NCI-H524 (cell line): Measurements from ENCODE around the gene OXA1L.
"Not testable (repeated sequence)": the region's sequence is repeated elsewhere in the genome, so short reads cannot be mapped to it uniquely, and the experiment has no call there.

ENCODE experiments used
- DNase-seq, 2 experiments: peaks; one replicate each; lab custom pipeline; 2025; lab: John Stamatoyannopoulos, UW

OXA1L gene

GRCh38 chr14:22766457-22767322, at the start of gene OXA1L:
Gene OXA1L, plus strand, starts transcription at chr14:22766688. Its CDS starts 14 bp downstream, at chr14:22766702.
- peak; percentile 99 to 100 for DNase-seq

DNA sequence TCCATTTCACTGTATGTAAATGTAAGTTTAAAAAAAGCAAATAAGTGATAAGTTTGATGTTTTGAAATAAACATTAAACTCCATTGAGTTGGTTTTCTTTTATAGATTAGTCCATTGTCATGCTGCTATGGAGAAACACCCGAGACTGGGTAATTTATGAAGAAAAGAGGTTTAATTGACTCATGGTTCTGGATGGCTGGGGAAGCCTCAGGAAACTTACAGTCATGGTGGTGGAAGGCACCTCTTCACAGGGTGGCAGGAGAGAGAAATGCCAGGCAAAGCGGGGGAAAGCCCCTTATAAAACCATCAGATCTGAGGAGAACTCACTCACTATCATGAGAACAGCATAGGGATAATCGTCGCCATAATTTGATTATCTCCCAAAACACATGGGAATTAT, 48.4 kb upstream of the OXA1L start:
- no peak for DNase-seq

DNA sequence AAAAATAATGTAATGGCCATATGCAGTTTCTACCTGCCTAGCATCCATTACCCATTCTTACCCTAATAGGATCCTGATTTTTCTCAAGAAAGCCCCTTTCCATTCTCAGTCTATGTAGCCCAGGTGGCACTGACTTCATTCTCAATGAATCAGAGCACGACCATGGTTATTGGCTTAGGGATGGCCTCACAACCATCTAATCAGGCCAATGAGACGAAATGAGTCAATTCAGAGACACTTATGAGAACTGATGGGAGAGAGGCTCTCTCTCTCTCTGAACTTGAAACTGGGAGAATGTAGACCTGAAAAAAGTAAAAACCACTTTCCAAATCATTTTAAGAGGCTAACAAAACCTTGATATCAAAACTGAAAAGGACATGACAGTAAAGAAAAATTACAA, 45.3 kb upstream of the OXA1L start:
- DNase-seq: no peak

- no peak for DNase-seq
Measured at GRCh38 chr14:22723815-22724214, 42.7 kb upstream of the OXA1L start.

- peak in 1 of 2 experiments; percentile 35 for DNase-seq
Measured at GRCh38 chr14:22724847-22725246, 41.6 kb upstream of the OXA1L start.

- not testable (repeated sequence) for DNase-seq
Measured at GRCh38 chr14:22725374-22725773, 41.1 kb upstream of the OXA1L start.

DNA sequence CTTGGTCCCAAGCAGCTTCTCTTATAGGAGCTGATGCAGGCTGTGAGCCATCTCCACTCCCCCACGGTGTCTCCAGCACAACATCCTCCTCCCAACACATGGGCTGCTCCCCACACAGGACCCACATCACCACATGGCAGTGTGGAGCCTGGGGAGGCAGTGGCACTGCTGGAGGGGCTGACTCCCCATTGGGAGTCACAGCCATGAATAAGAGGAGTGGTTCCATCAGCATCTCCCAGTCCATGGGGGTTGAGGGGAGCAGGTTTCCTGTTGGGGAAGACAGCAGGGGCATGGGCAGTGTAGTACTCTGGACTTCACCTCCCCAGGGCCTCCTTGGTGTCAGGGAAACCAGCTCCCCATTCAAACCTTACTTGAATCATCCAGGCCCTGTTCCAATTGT, 40.5 kb upstream of the OXA1L start:
- DNase-seq: peak; percentile 56 to 71

DNA sequence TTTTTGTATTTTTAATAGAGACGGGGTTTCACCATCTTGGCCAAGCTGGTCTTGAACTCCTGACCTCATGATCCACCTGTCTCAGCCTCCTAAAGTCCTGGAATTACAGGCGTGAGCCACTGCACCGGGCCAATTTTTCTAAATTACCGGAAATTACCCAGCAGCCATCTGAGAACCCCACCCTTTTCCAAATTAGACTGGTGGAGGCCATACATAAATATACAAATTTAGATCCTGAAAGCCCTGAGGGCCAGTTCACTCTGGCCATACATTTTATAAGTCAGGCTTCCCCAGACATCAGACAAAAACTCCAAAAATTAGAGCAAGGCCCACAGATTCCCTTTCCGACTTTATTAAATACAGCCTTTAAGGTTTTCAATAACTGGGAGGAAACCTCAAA, 34.4 kb upstream of the OXA1L start:
- not testable (repeated sequence) for DNase-seq

GRCh38 chr14:22733829-22734228, 32.7 kb upstream of the OXA1L start:
- no peak for DNase-seq

DNA sequence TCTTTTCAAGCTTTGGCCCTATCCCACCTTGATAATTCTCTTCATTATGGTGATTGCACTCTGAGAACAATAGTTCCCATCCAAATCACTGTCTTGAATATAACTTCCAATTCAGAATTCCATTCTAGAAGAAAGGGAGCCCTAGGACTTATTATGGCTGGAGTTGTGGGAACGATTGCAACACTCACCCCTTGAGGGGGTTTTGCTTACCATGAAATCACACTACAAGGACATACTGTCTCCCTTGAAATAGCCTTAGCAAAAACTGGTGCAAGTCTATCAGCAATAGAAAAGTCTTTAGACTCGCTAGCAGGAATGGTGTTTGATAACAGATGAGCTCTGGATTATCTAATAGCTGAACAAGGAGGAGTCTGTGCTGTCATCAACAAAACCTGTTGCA, 31.4 kb upstream of the OXA1L start:
- DNase-seq: no peak

DNA sequence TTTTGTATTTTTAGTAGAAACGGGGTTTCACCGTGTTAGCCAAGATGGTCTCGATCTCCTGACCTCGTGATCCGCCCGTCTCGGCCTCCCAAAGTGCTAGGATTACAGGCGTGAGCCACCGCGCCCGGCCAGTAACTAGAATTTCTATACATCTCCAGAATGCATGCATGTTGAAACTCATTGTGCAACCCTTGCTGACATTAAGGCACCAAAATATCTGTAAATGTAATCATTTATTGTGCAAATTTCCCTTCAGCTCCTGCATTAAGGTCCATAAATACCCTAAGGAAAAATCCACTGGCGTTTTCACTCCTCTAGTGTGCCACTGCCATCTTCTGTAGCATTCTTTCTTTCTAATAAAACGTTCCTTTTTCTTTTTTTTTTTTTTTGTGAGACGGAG, 30.1 kb upstream of the OXA1L start:
- not testable (repeated sequence) for DNase-seq

DNA sequence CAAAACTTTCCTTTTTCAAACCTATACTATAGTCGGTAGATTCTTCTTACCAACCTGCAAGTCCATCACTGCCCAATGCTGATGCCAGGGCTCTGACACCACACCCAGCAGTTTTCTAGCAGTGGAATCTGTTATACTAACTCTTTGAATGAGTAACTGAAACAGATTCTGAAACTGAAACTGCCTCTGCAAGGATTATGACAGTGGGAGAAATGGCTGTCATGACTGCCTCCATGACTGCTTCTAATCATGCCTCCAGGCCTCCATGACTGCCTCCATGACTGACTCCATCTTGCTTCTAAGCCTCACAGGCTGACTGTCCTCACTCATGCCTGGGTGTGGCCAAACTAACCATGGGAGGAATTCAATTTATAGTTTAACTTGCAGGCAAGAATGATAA, 29.4 kb upstream of the OXA1L start:
- DNase-seq: no peak

- no peak for DNase-seq
Measured at GRCh38 chr14:22739423-22739822, 27.1 kb upstream of the OXA1L start.

DNA sequence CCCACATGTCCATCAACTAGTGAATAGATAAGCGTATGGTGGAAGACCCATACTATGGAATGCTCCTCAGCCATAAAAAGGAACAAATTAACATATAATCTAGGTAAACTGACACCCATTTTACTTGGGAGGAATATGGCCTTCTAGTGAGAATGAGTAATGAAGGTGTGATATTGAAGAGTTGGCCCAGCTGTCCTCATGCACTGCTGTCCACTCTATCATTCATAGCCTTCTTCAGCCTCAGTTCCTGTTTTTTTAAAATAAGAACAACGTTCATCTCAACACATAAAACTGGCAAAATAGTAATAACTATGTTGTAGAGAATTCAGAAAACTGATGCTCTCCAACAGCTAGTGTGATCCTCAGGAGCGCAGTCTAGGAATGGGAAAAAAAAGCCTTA, 26.5 kb upstream of the OXA1L start:
- no peak for DNase-seq

GRCh38 chr14:22747769-22748168, 18.7 kb upstream of the OXA1L start:
- DNase-seq: no peak

DNA sequence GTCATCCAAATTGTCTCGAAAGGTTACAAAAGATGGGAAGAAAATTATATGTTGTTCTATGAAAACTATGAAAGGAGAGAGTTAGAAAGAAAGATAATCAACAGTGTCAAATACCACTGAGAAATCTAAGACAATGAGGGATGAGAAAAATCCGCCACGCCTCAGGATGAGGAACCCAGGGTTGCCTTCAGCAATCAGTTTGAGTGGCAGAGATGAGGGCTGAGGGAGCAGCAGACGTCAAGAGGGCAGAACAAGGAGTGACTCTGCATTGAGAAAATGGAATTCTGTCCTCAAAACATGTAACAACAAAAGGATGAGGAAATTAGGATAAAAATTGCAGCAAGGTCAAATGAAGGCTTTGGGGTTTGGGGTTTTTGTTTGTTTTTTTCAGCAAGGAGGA, 18.3 kb upstream of the OXA1L start:
- DNase-seq: no peak

GRCh38 chr14:22748631-22749068, 17.8 kb upstream of the OXA1L start:
- no peak for DNase-seq

- no peak for DNase-seq
Measured at GRCh38 chr14:22752422-22752821, 14.1 kb upstream of the OXA1L start.

DNA sequence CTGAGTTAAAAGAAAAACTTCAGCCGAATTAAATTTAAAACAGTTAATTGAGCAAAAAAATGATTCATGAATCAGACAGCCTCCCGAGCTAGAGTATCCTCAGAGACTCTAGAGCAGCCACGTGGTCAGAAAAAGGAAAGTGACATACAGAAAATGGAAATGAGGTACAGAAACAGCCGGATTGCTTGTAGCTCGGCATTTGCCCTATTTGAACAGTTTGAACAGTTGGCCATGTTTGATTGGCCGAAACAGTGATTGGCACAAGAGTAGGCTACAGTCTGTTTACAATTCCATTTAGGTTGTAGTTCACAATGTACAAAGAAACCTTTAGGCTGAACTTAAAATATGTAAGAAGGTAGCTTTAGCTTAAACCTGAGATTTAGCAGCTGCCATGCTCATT, 12.9 kb upstream of the OXA1L start:
- DNase-seq: no peak

DNA sequence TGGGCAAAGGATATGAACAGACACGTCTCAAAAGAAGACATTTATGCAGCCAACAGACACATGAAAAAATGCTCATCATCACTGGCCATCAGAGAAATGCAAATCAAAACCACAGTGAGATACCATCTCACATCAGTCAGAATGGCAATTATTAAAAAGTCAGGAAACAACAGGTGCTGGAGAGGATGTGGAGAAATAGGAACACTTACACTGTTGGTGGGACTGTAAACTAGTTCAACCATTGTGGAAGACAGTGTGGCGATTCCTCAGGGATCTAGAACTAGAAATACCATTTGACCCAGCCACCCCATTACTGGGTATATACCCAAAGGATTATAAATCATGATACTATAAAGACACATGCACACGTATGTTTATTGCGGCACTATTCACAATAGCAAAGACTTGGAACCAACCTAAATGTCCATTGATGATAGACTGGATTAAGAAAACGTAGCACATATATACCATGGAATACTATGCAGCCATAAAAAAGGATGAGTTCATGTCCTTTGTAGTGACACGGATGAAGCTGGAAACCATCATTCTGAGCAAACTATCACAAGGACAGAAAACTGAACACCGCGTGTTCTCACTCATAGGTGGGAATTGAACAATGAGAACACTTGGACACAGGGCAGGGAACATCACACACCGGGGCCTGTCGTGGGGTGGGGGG, 8.4 kb upstream of the OXA1L start:
- DNase-seq: not testable (repeated sequence)

- DNase-seq: no peak
Measured at GRCh38 chr14:22761734-22762133, 4.8 kb upstream of the OXA1L start.

DNA sequence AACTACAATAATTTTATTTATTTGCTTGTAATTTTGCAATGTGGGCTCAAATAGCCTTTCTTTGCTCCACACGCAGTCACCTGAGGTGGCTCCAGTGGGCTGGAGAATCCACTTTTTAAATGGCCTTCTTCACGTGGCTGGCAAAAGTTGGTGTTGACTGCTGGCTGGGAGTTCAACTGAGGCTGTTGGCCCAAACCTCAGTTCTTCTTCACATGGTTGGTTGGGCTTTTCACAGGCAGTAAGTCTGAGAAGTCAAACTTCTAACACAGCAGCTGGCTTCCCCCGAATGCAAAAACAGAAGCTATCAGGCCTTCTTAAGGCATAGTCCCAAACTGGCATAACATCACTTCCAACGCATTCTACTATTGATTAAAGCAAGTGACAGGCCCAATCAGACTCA, 2.1 kb upstream of the OXA1L start:
- no peak for DNase-seq

GRCh38 chr14:22767323-22767589, 768 bp downstream of the OXA1L start:
- no peak for DNase-seq

DNA sequence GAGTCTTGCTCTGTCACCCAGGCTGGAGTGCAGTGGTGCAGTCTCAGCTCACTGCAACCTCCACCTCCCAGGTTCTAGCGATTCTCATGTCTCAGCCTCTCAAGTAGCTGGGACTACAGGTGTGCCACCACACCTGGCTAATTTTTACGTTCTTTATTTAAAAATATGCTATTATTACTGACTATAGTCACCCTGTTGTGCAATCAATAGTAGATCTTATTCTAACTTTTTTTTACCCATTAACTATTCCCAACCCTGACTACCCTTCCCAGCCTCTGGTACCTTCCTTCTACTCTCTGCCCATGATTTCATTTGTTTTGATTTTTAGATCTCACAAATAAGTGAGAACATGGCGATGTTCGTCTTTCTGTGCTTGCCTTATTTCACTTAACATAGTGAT, 2.5 kb downstream of the OXA1L start:
- DNase-seq: no peak
